Effector memory CD4-positive, alpha-beta T cell (primary cell): Measurements from ENCODE around the gene ODAD3.

ENCODE experiments used
- DNase-seq, 3 donors: peaks; one replicate each; pipeline ENCODE4 v3.0.0-alpha.2; 2020
- H3K27ac ChIP-seq: 2 replicates; pipeline ENCODE4 v1.7.0; 2013; ENCODE audit warnings: mild to moderate bottlenecking, low read length, moderate library complexity; ENCODE audit not compliant: insufficient read depth, poor library complexity, severe bottlenecking
- H3K27me3 ChIP-seq: replicated peaks from 2 replicates; pipeline ENCODE4 v1.7.0; 2013; ENCODE audit warnings: mild to moderate bottlenecking, low read length; ENCODE audit not compliant: insufficient read depth, control insufficient read depth, poor library complexity, severe bottlenecking
- H3K36me3 ChIP-seq: 2 replicates; pipeline ENCODE4 v1.7.0; 2013; ENCODE audit warnings: mild to moderate bottlenecking, low read length, moderate library complexity; ENCODE audit not compliant: control insufficient read depth, insufficient read depth
- H3K4me1 ChIP-seq: 2 replicates; pipeline ENCODE4 v1.7.0; 2013; ENCODE audit warnings: low read length, mild to moderate bottlenecking; ENCODE audit not compliant: control insufficient read depth, insufficient read depth, poor library complexity, severe bottlenecking
- H3K4me3 ChIP-seq: 2 replicates; pipeline ENCODE4 v1.7.0; 2013; ENCODE audit warnings: low read length, low read depth, mild to moderate bottlenecking; ENCODE audit not compliant: insufficient read depth, poor library complexity, severe bottlenecking
- H3K9me3 ChIP-seq: 2 replicates; pipeline ENCODE4 v1.7.0; 2013; ENCODE audit warnings: mild to moderate bottlenecking, low read length, moderate library complexity; ENCODE audit not compliant: control insufficient read depth

The ODAD3 gene

GRCh38 chr19:11422163-11423065 is 12.5 kb downstream of the ODAD3 start:
- Histone ChIP-seq H3K4me3 (peak overlapping the region; percentile 54), H3K36me3 (no peaks in the 10 kb centered on the region), H3K27ac (no peak overlapping the region), H3K4me1 (peaks cover 46% of the 10 kb centered on the region), H3K27me3 (peaks cover 58% of the 10 kb centered on the region), H3K9me3 (no peaks in the 10 kb centered on the region)
- peak; percentile 36 to 61 (median 57) for DNase-seq

- Histone ChIP-seq H3K4me1 (peaks cover 46% of the 10 kb centered on the region), H3K27ac (no peak overlapping the region), H3K36me3 (no peaks in the 10 kb centered on the region), H3K9me3 (no peaks in the 10 kb centered on the region), H3K27me3 (peaks cover 58% of the 10 kb centered on the region), H3K4me3 (peak overlapping the region; percentile 54)
- peak in 1 of 3 donors; percentile 17 for DNase-seq
Measured at GRCh38 chr19:11421371-11422098, 13.4 kb downstream of the ODAD3 start.

DNA sequence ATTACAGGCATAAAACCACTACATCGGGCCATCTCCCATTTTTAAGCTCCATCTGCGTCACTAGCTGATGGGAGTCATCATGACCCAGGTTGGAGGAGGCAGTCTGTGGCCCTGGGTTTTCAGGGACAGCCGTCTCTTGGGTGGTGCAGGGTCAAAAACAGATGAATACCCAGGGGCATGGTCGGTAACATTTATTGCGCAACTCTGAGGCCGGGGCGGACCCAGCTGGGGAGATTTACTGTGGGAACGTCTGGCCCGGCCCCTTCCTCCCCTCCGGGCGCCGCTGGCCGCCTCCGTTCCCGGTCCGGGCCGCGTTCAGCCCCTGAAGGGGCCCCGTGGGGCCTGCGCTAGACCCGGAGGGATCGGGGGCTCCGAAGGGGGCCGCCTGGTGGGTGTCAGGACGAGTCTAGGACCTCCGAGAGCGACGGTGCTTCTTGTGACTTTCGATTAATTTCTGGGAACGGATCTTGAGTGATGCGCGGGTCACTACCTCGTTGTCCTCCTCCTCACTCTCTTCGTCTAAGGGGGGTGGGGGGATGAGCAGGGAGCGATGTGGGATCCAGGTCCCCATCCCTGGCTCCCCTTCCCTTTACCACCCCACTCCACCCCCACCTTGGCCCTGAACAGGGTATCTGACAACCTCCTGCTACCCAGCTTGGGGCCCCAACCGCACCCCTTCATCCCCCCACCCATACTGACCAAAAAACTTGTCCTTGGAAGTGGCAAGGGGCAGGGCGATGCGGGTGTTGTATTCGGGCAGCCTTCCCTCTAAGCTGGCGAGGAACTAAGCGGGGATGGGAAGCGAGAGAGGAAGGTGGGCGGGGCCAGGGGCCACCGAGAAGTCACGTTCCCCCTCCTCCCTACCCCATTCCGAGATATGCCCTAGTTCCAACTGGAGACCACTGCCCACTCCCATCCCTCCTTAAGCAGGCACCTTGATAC is 14.2 kb downstream of the ODAD3 start:
- H3K4me1 ChIP-seq = peaks cover 46% of the 10 kb centered on the region
- no peak for DNase-seq
- no peaks in the 10 kb centered on the region for H3K9me3 ChIP-seq
- no peaks in the 10 kb centered on the region for H3K36me3 ChIP-seq
- H3K27me3 ChIP-seq = peaks cover 58% of the 10 kb centered on the region
- peak overlapping the region; percentile 54 for H3K4me3 ChIP-seq
- no peak overlapping the region for H3K27ac ChIP-seq

DNA sequence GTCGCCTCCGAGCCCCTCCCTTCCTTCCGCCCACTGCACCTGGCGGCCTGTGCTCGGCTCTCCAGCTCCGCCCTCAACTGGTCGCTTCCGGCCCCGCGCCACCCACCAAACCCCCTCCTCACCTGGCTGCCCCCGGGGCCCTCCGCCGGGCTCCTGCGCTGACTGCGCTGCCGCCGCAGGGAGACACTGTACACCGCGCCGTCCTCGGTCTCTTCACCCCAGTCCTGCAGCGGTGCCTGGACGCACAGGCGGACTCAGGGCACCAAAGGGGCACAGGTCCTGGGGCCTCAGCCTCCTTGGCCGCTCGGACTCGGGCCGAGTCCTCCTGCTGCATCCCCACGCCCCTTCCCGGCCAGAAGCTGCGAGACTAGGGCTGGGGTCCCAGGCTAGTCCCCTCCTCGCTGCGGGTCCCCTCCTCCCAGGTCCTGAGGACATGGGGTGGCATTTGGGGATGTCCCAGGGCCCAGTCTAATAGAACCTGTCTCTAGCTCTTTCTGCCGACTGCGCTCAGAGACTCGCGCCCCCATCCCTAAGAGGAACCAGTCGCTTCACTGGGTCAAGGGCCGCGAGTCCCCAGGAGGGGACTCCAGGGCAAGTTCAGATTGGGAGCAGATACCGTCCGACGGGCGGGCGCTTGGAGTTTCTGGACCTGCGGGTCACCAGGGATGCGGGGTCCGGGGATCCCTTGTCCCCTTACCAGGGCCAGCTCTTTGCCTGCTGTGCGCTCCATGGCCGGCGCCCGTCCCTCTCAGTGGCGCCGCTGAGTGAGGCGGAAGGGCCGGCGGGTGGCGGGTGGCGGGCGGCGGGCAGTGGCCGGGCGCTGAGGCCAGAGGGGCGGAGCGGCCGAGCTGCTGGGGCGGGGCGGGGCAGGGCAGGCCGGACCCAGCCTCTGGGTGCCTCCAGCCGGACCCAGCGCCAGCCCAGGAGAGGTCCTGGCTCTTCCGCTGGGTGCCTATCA is 16.1 kb downstream of the ODAD3 start, which contains the start of gene RGL3:
Gene RGL3, minus strand, starts transcription at position 766 of the 958 bp plus-strand sequence. Its CDS starts 36 bp downstream, at position 730.
- Histone ChIP-seq H3K27me3 (peaks cover 53% of the 10 kb centered on the region), H3K4me1 (peaks cover 44% of the 10 kb centered on the region), H3K9me3 (no peaks in the 10 kb centered on the region), H3K4me3 (no peak within 1 kb of the TSS), H3K36me3 (no peaks in the 10 kb centered on the region), H3K27ac (no peak within 1 kb of the TSS)
- no peak for DNase-seq

GRCh38 chr19:11418094-11418548 is 16.8 kb downstream of the ODAD3 start:
- Histone ChIP-seq H3K27ac (no peak overlapping the region), H3K36me3 (no peaks in the 10 kb centered on the region), H3K27me3 (peaks cover 46% of the 10 kb centered on the region), H3K4me3 (no peak overlapping the region), H3K9me3 (no peaks in the 10 kb centered on the region), H3K4me1 (peaks cover 37% of the 10 kb centered on the region)
- no peak for DNase-seq

GRCh38 chr19:11416346-11417052 is 18.4 kb downstream of the ODAD3 start:
- Histone ChIP-seq H3K27me3 (peaks cover 32% of the 10 kb centered on the region), H3K9me3 (no peaks in the 10 kb centered on the region), H3K4me1 (peaks cover 22% of the 10 kb centered on the region), H3K27ac (no peak overlapping the region), H3K4me3 (no peak overlapping the region), H3K36me3 (no peaks in the 10 kb centered on the region)
- no peak for DNase-seq

DNA sequence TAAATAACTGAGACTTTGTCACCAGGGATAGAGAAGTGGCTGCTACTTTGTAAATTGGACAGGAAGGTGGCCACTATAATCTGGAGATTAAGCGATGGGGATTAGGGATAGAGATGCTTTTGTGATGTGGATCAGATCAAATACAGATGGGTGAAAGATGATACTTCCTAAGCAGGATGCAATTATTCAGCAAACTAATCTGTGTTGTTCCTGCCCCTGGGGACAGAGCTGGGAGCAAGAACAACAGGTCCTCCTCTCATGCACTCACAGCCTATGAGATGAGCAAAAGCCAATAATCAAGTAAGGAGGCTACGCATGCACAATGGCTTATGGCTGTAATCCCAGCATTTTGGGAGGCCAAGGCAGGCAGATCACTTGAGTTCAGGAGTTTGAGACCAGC is 20.4 kb downstream of the ODAD3 start:
- Histone ChIP-seq H3K4me1 (peaks cover 9% of the 10 kb centered on the region), H3K9me3 (no peaks in the 10 kb centered on the region), H3K4me3 (no peak overlapping the region), H3K27me3 (peaks cover 16% of the 10 kb centered on the region), H3K36me3 (no peaks in the 10 kb centered on the region), H3K27ac (no peak overlapping the region)
- DNase-seq = no peak

DNA sequence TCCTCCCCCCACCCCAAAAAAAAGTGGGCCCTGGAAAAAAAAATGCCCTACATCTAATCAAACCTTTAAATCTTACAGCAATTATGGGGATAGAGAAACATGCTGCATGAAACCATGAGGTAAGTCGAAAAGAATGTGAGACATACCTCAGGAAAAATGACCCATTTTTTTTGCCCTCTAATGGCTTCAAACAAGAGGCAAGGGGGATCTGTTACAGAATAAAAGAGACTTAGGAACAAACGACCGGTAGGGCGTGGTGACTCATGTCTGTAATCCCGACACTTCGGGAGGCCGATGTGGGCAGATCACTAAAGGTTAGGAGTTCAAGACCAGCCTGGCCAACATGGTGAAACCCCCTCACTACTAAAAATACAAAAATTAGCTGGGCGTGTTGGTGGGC is 24.2 kb downstream of the ODAD3 start:
- no peaks in the 10 kb centered on the region for H3K9me3 ChIP-seq
- no peak overlapping the region for H3K27ac ChIP-seq
- no peak for DNase-seq
- H3K36me3 ChIP-seq = no peaks in the 10 kb centered on the region
- no peak overlapping the region for H3K4me3 ChIP-seq
- H3K27me3 ChIP-seq = peaks cover 7% of the 10 kb centered on the region
- no peaks in the 10 kb centered on the region for H3K4me1 ChIP-seq
